ENCODE data around the gene EFCAB5.

EFCAB5 gene

GRCh38 chr17:30148376-30148775 lies 206.9 kb downstream of the EFCAB5 start:
- peaks cover 62% of the 10 kb centered on the region for H4K20me1 ChIP-seq
- H3K9ac ChIP-seq: no peak overlapping the region
- peaks cover 44% of the 10 kb centered on the region for H3K36me3 ChIP-seq
- H3K27ac ChIP-seq: no peak overlapping the region
- no peak overlapping the region for H3K4me3 ChIP-seq
- no peaks in the 10 kb centered on the region for H3K27me3 ChIP-seq
- peaks cover 5% of the 10 kb centered on the region; the same call in 1 of the 2 replicates for H3K4me1 ChIP-seq
- no peak for TF ChIP-seq Cebpa-rat (IDR thresholded peaks at IDR 0.05)
- H3K9me3 ChIP-seq: no peaks in the 10 kb centered on the region
- H3K4me2 ChIP-seq: no peak overlapping the region

DNA sequence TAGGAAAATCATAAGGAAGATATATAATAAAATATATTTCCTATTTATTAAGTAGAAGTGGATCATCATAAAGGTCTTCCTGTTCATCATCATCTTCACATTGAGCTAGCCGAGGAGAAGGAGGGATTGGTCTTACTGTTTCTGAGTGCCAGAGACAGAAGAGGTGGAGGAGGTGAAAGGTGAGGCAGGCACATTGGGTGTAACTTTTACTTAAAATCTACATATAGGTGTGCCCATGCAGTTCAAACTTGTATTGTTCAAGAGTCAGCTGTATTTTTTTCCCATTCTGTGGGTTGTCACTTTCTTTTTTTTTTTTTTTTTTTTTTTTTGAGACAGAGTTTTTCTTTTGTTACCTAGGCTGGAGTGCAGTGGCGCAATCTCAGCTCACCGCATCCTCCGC lies 210.0 kb downstream of the EFCAB5 start:
- no peak for TF ChIP-seq Cebpa-rat (IDR thresholded peaks at IDR 0.05)
- no peak overlapping the region for H3K27ac ChIP-seq
- H3K27me3 ChIP-seq: no peaks in the 10 kb centered on the region
- H3K4me1 ChIP-seq: peaks cover 5% of the 10 kb centered on the region; the same call in 1 of the 2 replicates
- peaks cover 65% of the 10 kb centered on the region for H3K36me3 ChIP-seq
- no peak overlapping the region for H3K4me3 ChIP-seq
- no peak overlapping the region for H3K9ac ChIP-seq
- H3K9me3 ChIP-seq: no peaks in the 10 kb centered on the region
- H4K20me1 ChIP-seq: peaks cover 44% of the 10 kb centered on the region
- H3K4me2 ChIP-seq: no peak overlapping the region

DNA sequence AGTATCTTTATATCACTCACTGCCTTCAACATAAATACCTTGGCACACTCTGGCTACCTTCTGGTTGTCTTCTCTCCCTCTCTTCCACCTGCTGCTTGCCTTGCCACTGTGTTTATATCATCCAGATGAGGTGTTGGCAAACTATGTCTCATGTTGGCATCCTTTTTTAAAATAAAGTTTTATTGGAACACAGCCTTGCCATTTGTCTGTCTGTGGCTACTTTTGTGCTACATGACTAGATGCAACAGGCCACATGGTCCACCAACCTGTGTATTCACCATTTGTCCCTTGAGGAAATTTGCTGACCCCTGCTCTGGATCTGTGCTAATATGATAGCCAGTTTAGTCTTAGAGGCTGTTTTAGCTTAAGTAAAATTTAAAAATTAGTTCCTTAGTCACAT lies 212.0 kb downstream of the EFCAB5 start:
- no peaks in the 10 kb centered on the region for H3K27me3 ChIP-seq

GRCh38 chr17:30155389-30155788 lies 214.0 kb downstream of the EFCAB5 start:
- Histone ChIP-seq H3K4me1 (peaks cover 18% of the 10 kb centered on the region; the same call in 1 of the 2 replicates), H3K4me2 (no peak overlapping the region), H4K20me1 (peaks cover 32% of the 10 kb centered on the region), H3K27me3 (no peaks in the 10 kb centered on the region), H3K36me3 (peaks cover 74% of the 10 kb centered on the region), H3K4me3 (no peak overlapping the region), H3K9ac (no peak overlapping the region), H3K9me3 (peaks cover 24% of the 10 kb centered on the region), H3K27ac (no peak overlapping the region)
- no peak for TF ChIP-seq Cebpa-rat (IDR thresholded peaks at IDR 0.05)

More for the DNA sequence above, 212.0 kb downstream of the EFCAB5 start:
- H3K4me3 ChIP-seq: no peak overlapping the region
- no peak overlapping the region for H3K4me2 ChIP-seq
- peaks cover 5% of the 10 kb centered on the region; the same call in 1 of the 2 replicates for H3K9me3 ChIP-seq
- peaks cover 68% of the 10 kb centered on the region for H3K36me3 ChIP-seq
- no peak overlapping the region for H3K9ac ChIP-seq
- TF ChIP-seq Cebpa-rat (IDR thresholded peaks at IDR 0.05): no peak
- H3K27ac ChIP-seq: no peak overlapping the region
- H4K20me1 ChIP-seq: peaks cover 31% of the 10 kb centered on the region; the same call in 1 of the 2 replicates
- H3K4me1 ChIP-seq: peaks cover 16% of the 10 kb centered on the region; the same call in 1 of the 2 replicates
